AG08395 (cell line): Measurements from ENCODE around the gene OR5I1.
"Not testable (repeated sequence)": the region's sequence is repeated elsewhere in the genome, so short reads cannot be mapped to it uniquely, and the experiment has no call there.

Source experiments
- DNase-seq: peaks from one replicate; pipeline ENCODE4 v3.0.0; 2012; ENCODE audit warnings: mixed read lengths, low spot score

The OR5I1 gene

GRCh38 chr11:55936300-55936699 is at the start of gene OR5I1:
Gene OR5I1 (minus strand): TSS chr11:55936400. CDS start chr11:55936400, 0 bp downstream.
- no peak for DNase-seq

- no peak for DNase-seq
Observed at GRCh38 chr11:55970935-55971334, 34.7 kb upstream of the OR5I1 start.

- no peak for DNase-seq
Observed at GRCh38 chr11:55969845-55970244, 33.6 kb upstream of the OR5I1 start, which contains the start of gene OR10AG1. Gene OR10AG1 (minus strand): TSS chr11:55969945. CDS start chr11:55969907, 38 bp downstream.

GRCh38 chr11:55967914-55968313 is 31.7 kb upstream of the OR5I1 start:
- no peak for DNase-seq

GRCh38 chr11:55966391-55966790 is 30.2 kb upstream of the OR5I1 start:
- DNase-seq: no peak

GRCh38 chr11:55956521-55956920 is 20.3 kb upstream of the OR5I1 start:
- DNase-seq: no peak

GRCh38 chr11:55949330-55949729 is 13.1 kb upstream of the OR5I1 start:
- DNase-seq: no peak

GRCh38 chr11:55942785-55943392 is 6.7 kb upstream of the OR5I1 start:
- DNase-seq: peak; percentile 2

- no peak for DNase-seq
Observed at GRCh38 chr11:55920537-55920936, 15.7 kb downstream of the OR5I1 start.

- DNase-seq: no peak
Observed at GRCh38 chr11:55914482-55914881, 21.7 kb downstream of the OR5I1 start, which contains the start of gene OR5W2. Gene OR5W2 (minus strand): TSS chr11:55914582. CDS start chr11:55914582, 0 bp downstream.

GRCh38 chr11:55902308-55902707 is 33.9 kb downstream of the OR5I1 start:
- DNase-seq: no peak

GRCh38 chr11:55895216-55895615 is 41.0 kb downstream of the OR5I1 start:
- no peak for DNase-seq

GRCh38 chr11:55885481-55885880 is 50.7 kb downstream of the OR5I1 start:
- not testable (repeated sequence) for DNase-seq
